Activated naive CD4-positive, alpha-beta T cell treated with anti-CD3 and anti-CD28 coated beads, Interleukin-2, amount 50 U/mL, for 16 hours (primary cell): Measurements from ENCODE around the gene MUC13.
"Not testable (repeated sequence)": the region's sequence is repeated elsewhere in the genome, so short reads cannot be mapped to it uniquely, and the experiment has no call there.

Experiments used
- DNase-seq: peaks from one replicate; pipeline ENCODE4 v3.0.0-alpha.2; 2020

MUC13 gene

DNA sequence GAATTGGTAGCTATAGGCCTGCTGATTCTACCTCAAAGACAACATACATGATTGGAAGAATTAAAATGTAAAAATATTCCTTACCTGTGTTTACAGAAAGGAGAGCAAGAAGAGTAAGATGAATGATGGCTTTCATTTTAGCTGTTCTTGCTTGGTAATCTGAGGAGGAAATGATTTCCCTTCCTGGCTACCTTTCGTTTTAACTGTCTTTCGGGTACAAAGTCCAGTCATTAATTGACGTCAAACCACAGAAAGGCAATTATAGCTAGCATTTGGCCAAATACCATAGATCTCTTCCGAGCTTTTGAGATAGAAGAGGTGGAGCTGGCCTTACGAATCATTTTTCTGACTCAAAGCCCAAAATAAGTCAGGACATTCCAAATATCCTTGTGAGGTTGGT, at the start of gene MUC13:
TSS of gene MUC13 (minus strand) at position 175 of the 400 bp plus-strand sequence. CDS start at position 136, 39 bp downstream.
- no peak for DNase-seq

DNA sequence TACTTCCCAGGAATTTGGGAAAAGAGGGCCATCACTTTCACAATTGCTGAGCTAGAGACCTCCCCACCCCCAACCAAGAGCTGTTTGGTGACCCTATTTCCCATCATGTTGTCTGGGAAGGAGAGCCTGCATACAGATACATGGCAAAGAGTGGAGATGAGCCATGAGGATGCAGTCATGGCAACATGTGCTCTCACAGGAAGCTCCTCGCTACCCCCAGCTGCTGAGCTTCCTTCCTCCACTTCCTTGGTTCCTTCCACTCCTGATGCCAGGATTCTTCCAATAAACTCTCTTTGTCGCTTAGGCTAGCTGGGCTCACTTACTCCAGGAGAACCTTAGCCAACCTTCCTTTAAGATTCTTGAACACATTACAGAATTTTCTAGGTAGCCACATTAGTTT, 48.3 kb upstream of the MUC13 start:
- DNase-seq = no peak

DNA sequence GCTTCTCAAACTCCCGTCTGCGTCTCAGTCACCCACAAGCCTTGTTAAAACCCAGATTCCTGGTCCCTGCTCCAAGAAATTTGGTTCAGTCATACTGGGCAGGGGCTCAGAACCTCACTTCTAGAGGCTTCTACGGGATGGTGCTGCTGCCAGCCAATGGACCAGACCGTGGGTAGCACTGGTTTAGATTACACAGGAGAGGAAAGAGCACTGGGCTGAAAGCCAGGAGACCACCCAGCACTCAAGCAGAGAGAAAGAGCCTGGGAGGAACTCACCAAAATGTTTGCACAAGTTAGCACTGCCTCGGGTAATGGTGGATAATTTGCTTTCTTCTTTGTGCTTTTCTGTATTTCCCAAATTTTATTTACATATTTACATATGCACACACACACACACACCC, 46.9 kb upstream of the MUC13 start:
- DNase-seq = no peak

GRCh38 chr3:124978627-124979026, 44.1 kb upstream of the MUC13 start:
- no peak for DNase-seq

GRCh38 chr3:124976383-124976782, 41.8 kb upstream of the MUC13 start:
- no peak for DNase-seq

DNA sequence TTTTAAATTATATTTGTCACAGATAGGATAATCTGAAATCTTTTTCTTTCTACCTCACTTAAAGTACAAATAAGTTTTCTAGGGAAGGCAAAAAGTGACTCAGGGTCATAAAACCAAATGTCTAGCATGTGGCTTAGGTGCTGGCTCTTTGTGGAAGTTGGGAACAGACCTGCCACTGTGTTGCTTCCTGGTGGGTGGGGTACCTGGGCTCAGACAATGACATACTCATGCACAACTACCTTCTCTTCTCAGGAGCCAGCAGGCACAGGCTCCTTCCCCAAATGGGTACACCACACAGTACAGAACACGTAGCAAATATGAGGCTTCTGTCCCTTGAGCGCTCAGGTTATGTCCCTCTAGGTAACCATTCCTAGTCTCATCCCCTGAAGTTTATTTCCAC, 40.1 kb upstream of the MUC13 start:
- no peak for DNase-seq

GRCh38 chr3:124973290-124973689, 38.7 kb upstream of the MUC13 start:
- no peak for DNase-seq

GRCh38 chr3:124972457-124972856, 37.9 kb upstream of the MUC13 start:
- DNase-seq = no peak

GRCh38 chr3:124969963-124970722, 35.6 kb upstream of the MUC13 start:
- DNase-seq = no peak

GRCh38 chr3:124969190-124969589, 34.6 kb upstream of the MUC13 start:
- DNase-seq = no peak

GRCh38 chr3:124967964-124968363, 33.4 kb upstream of the MUC13 start:
- no peak for DNase-seq

DNA sequence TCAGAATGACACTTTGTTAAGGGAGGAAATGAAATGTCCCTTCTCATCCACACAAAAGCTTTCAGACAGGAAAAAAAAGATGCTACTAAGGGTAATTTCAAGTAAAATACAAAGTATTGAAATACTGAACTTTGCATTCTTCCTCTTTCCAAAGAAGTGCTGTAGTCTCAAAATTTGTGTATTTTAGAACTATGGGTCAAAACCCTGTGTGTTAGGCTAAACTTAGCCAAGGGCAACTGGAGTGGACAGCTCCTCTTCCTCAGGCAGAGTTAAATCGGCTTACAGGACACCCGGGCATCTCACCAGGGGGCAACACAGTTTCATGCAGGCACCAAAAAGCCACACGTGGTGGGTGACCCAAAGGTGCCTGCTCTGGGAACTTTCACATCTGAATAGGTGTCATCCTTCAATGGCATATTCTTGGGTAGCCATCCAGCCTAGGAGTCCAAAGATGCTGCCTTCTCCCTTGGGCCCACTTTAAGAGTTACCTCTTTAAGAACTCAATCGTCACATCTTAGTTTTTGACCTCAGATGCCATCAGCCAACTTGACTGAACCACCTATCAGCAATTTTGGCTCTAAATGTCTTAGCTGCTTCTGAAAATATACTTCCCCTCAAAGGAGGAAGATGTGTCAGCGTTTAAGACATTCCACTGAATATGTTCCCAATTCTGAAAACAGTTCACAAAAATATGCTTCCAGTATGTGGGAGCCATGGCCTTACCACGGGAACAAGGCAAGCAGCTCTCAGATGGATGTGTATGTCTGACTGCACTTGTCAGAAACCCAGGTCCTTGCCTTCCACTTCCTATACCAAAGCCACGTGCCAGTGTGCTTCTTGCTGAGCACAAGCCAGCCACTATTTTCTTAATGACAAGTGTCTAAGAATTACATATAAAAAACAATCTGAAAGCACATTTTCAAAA, 32.2 kb upstream of the MUC13 start:
- DNase-seq = no peak

GRCh38 chr3:124965413-124965812, 30.9 kb upstream of the MUC13 start:
- no peak for DNase-seq

- no peak for DNase-seq
Observed at GRCh38 chr3:124964387-124964786, 29.8 kb upstream of the MUC13 start.

GRCh38 chr3:124963755-124964154, 29.2 kb upstream of the MUC13 start:
- no peak for DNase-seq

- no peak for DNase-seq
Observed at GRCh38 chr3:124962403-124962940, 27.9 kb upstream of the MUC13 start.

GRCh38 chr3:124960698-124961097, 26.1 kb upstream of the MUC13 start:
- DNase-seq = no peak

- no peak for DNase-seq
Observed at GRCh38 chr3:124960105-124960504, 25.6 kb upstream of the MUC13 start.

- DNase-seq = not testable (repeated sequence)
Observed at GRCh38 chr3:124957951-124958350, 23.4 kb upstream of the MUC13 start.

DNA sequence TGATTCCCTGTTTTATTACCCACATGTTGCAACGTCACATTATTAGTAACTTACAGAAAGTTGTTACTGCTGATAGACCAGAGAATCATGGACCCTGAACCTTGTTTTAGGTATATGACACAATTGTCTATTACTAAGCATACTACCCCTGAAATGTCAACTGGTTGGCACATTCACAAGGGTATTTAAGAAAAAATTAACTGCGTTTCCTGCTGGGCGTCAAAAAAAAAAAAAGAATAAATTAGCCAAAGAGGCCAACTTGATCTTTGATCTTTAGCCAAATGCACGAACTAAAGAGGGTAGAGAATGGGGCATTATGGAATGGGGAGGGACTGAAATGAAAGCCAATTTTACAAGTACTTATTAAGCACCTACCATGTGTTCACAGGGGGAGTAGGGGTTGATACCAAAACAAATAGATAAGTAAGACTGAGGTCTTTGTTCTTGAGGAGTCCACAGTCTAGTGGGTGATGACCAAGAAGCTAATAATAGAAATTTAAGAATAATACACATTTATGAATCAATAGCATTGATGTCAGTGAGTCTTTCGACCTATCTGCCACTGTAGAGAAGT, 17.8 kb upstream of the MUC13 start:
- DNase-seq = no peak

GRCh38 chr3:124951511-124952281, 17.1 kb upstream of the MUC13 start:
- no peak for DNase-seq

- no peak for DNase-seq
Observed at GRCh38 chr3:124950026-124950425, 15.5 kb upstream of the MUC13 start.

DNA sequence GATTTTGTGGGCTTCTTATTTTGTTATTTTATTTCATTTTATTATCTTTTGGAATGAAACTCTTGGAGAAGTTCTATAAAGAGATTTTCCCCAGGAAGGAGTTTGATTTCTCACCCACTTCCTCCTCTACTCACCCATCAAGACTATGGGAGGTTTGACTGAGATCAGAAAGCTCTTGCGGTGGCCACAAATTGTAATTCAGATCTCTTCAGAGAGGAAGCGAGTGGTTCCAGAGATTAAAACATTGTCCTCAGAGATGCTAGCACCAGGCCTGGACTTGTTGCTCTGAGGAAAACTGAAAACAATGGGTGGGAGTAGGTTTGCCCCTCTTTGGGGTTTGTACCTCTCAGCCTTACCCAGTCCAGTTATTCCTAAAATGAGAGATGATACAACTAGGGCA, 8.1 kb upstream of the MUC13 start:
- DNase-seq = no peak
